ENCODE measurements around the gene OPHN1.
"Not testable (repeated sequence)": the region's sequence is repeated elsewhere in the genome, so short reads cannot be mapped to it uniquely, and the experiment has no call there.

The OPHN1 gene

GRCh38 chrX:68389419-68389960, 43.8 kb downstream of the OPHN1 start:
- not testable (repeated sequence) for H4K12ac ChIP-seq (ENCODE audit: low read depth, low read length); H3K23ac ChIP-seq (ENCODE audit: low read length); H3K9me3 ChIP-seq (ENCODE audit: insufficient read depth, low read depth, low read length); H3K27me3 ChIP-seq (ENCODE audit: insufficient read depth, low read length); H3K27ac ChIP-seq (ENCODE audit: low read depth, low read length); H3K4me1 ChIP-seq (ENCODE audit: control insufficient read depth in 1 of 2, insufficient read depth in 2 of 2, low read length in 2 of 2); H3K18ac ChIP-seq (ENCODE audit: low read length); H3K4ac ChIP-seq (ENCODE audit: low read depth, low read length); H2BK5ac ChIP-seq (ENCODE audit: low read depth, low read length, poor library complexity); H4K91ac ChIP-seq (ENCODE audit: low read depth, low read length); H2AFZ ChIP-seq (ENCODE audit: insufficient read depth, low read length, poor library complexity); H2BK120ac ChIP-seq (ENCODE audit: insufficient read depth, low read length, poor library complexity); H4K8ac ChIP-seq (ENCODE audit: low read depth, low read length); H3K14ac ChIP-seq (ENCODE audit: low read length); H3K36me3 ChIP-seq (ENCODE audit: control insufficient read depth in 1 of 2, insufficient read depth in 2 of 2, low read length in 2 of 2); H3K4me2 ChIP-seq (ENCODE audit: low read length); H3K9ac ChIP-seq (ENCODE audit: low read length); H3K4me3 ChIP-seq (ENCODE audit: low read depth, low read length); H2AK5ac ChIP-seq (ENCODE audit: low read length); H3K79me2 ChIP-seq (ENCODE audit: control insufficient read depth, insufficient read depth, low read length, poor library complexity); DNase-seq; H3K79me1 ChIP-seq (ENCODE audit: low read length); H2BK12ac ChIP-seq (ENCODE audit: low read length)
- no CpG with 5 or more reads among the region's 3 CpGs for WGBS (ENCODE audit: extremely low coverage, insufficient coverage, insufficient read length)

GRCh38 chrX:68387776-68388175, 45.5 kb downstream of the OPHN1 start:
- H3K18ac ChIP-seq (ENCODE audit: low read length) = no peak overlapping the region
- DNase-seq = peak; percentile 43 to 78
- no peak overlapping the region for H3K4me2 ChIP-seq (ENCODE audit: low read length)
- H2BK12ac ChIP-seq (ENCODE audit: low read length) = no peak overlapping the region
- no peaks in the 10 kb centered on the region for H3K27me3 ChIP-seq (ENCODE audit: insufficient read depth, low read length)
- no peak overlapping the region for H3K23ac ChIP-seq (ENCODE audit: low read length)
- no peaks in the 10 kb centered on the region for H3K4me1 ChIP-seq (ENCODE audit: control insufficient read depth in 1 of 2, insufficient read depth in 2 of 2, low read length in 2 of 2)
- no peak overlapping the region for H4K12ac ChIP-seq (ENCODE audit: low read depth, low read length)
- no peak overlapping the region for H2BK5ac ChIP-seq (ENCODE audit: low read depth, low read length, poor library complexity)
- H2BK120ac ChIP-seq (ENCODE audit: insufficient read depth, low read length, poor library complexity) = no peak overlapping the region
- H4K8ac ChIP-seq (ENCODE audit: low read depth, low read length) = no peak overlapping the region
- H3K79me2 ChIP-seq (ENCODE audit: control insufficient read depth, insufficient read depth, low read length, poor library complexity) = no peaks in the 10 kb centered on the region
- no peak overlapping the region for H2AFZ ChIP-seq (ENCODE audit: insufficient read depth, low read length, poor library complexity)
- H3K9ac ChIP-seq (ENCODE audit: low read length) = no peak overlapping the region
- H3K4ac ChIP-seq (ENCODE audit: low read depth, low read length) = no peak overlapping the region
- H3K36me3 ChIP-seq (ENCODE audit: control insufficient read depth in 1 of 2, insufficient read depth in 2 of 2, low read length in 2 of 2) = no peaks in the 10 kb centered on the region
- H3K14ac ChIP-seq (ENCODE audit: low read length) = no peak overlapping the region
- H4K91ac ChIP-seq (ENCODE audit: low read depth, low read length) = no peak overlapping the region
- no CpG with 5 or more reads among the region's 3 CpGs for WGBS (ENCODE audit: extremely low coverage, insufficient coverage, insufficient read length)
- no peak overlapping the region for H3K27ac ChIP-seq (ENCODE audit: low read depth, low read length)
- H3K79me1 ChIP-seq (ENCODE audit: low read length) = no peaks in the 10 kb centered on the region
- no peaks in the 10 kb centered on the region for H3K9me3 ChIP-seq (ENCODE audit: insufficient read depth, low read depth, low read length)
- no peak overlapping the region for H2AK5ac ChIP-seq (ENCODE audit: low read length)
- H3K4me3 ChIP-seq (ENCODE audit: low read depth, low read length) = no peak overlapping the region

- Histone ChIP-seq H2AK5ac (ENCODE audit: low read length) (no peak overlapping the region), H3K79me1 (ENCODE audit: low read length) (no peaks in the 10 kb centered on the region), H3K18ac (ENCODE audit: low read length) (no peak overlapping the region), H3K79me2 (ENCODE audit: control insufficient read depth, insufficient read depth, low read length, poor library complexity) (no peaks in the 10 kb centered on the region), H4K12ac (ENCODE audit: low read depth, low read length) (no peak overlapping the region), H3K4me1 (ENCODE audit: control insufficient read depth in 1 of 2, insufficient read depth in 2 of 2, low read length in 2 of 2) (no peaks in the 10 kb centered on the region), H3K23ac (ENCODE audit: low read length) (no peak overlapping the region), H2BK5ac (ENCODE audit: low read depth, low read length, poor library complexity) (no peak overlapping the region), H3K36me3 (ENCODE audit: control insufficient read depth in 1 of 2, insufficient read depth in 2 of 2, low read length in 2 of 2) (no peaks in the 10 kb centered on the region), H3K4ac (ENCODE audit: low read depth, low read length) (no peak overlapping the region), H4K91ac (ENCODE audit: low read depth, low read length) (no peak overlapping the region), H3K4me2 (ENCODE audit: low read length) (no peak overlapping the region), H3K27ac (ENCODE audit: low read depth, low read length) (no peak overlapping the region), H3K9ac (ENCODE audit: low read length) (no peak overlapping the region), H3K9me3 (ENCODE audit: insufficient read depth, low read depth, low read length) (no peaks in the 10 kb centered on the region), H2BK120ac (ENCODE audit: insufficient read depth, low read length, poor library complexity) (no peak overlapping the region), H3K14ac (ENCODE audit: low read length) (no peak overlapping the region), H2BK12ac (ENCODE audit: low read length) (no peak overlapping the region), H3K4me3 (ENCODE audit: low read depth, low read length) (no peak overlapping the region), H3K27me3 (ENCODE audit: insufficient read depth, low read length) (no peaks in the 10 kb centered on the region), H2AFZ (ENCODE audit: insufficient read depth, low read length, poor library complexity) (no peak overlapping the region), H4K8ac (ENCODE audit: low read depth, low read length) (no peak overlapping the region)
- no CpG with 5 or more reads among the region's 5 CpGs for WGBS (ENCODE audit: extremely low coverage, insufficient coverage, insufficient read length)
- DNase-seq = no peak
These were observed 49.8 kb downstream of the OPHN1 start for GRCh38 chrX:68383540-68383939.

- not testable (repeated sequence) for H3K9ac ChIP-seq (ENCODE audit: low read length); H3K9me3 ChIP-seq (ENCODE audit: insufficient read depth, low read depth, low read length); DNase-seq; H3K27ac ChIP-seq (ENCODE audit: low read depth, low read length); H2AK5ac ChIP-seq (ENCODE audit: low read length); H3K36me3 ChIP-seq (ENCODE audit: control insufficient read depth in 1 of 2, insufficient read depth in 2 of 2, low read length in 2 of 2); H3K27me3 ChIP-seq (ENCODE audit: insufficient read depth, low read length); H2AFZ ChIP-seq (ENCODE audit: insufficient read depth, low read length, poor library complexity); H3K4me2 ChIP-seq (ENCODE audit: low read length); H2BK12ac ChIP-seq (ENCODE audit: low read length); H3K23ac ChIP-seq (ENCODE audit: low read length); H3K18ac ChIP-seq (ENCODE audit: low read length); H2BK5ac ChIP-seq (ENCODE audit: low read depth, low read length, poor library complexity); H4K8ac ChIP-seq (ENCODE audit: low read depth, low read length); H3K14ac ChIP-seq (ENCODE audit: low read length); H3K4me3 ChIP-seq (ENCODE audit: low read depth, low read length); H3K4me1 ChIP-seq (ENCODE audit: control insufficient read depth in 1 of 2, insufficient read depth in 2 of 2, low read length in 2 of 2); H2BK120ac ChIP-seq (ENCODE audit: insufficient read depth, low read length, poor library complexity); H3K4ac ChIP-seq (ENCODE audit: low read depth, low read length); H3K79me1 ChIP-seq (ENCODE audit: low read length); H4K12ac ChIP-seq (ENCODE audit: low read depth, low read length); H4K91ac ChIP-seq (ENCODE audit: low read depth, low read length); H3K79me2 ChIP-seq (ENCODE audit: control insufficient read depth, insufficient read depth, low read length, poor library complexity)
- WGBS (ENCODE audit: extremely low coverage, insufficient coverage, insufficient read length) = no CpG with 5 or more reads among the region's 5 CpGs
These were observed 55.7 kb downstream of the OPHN1 start for GRCh38 chrX:68377579-68377978.

All from trophoblast cell (in vitro differentiated cells and primary cell).